HG03469 (cell line): ENCODE data around the gene XCL1.

Experiments used
- ATAC-seq: cut with Tn5 transposase; IDR thresholded peaks from one replicate; pipeline ENCODE4 v1.9.1; 2021; ENCODE audit warnings: mild to moderate bottlenecking, moderate library complexity, moderate number of reproducible peaks; ENCODE audit not compliant: unreplicated experiment

The XCL1 gene

GRCh38 chr1:168603501-168604110 lies 27.2 kb downstream of the XCL1 start:
- no peak for ATAC-seq

DNA sequence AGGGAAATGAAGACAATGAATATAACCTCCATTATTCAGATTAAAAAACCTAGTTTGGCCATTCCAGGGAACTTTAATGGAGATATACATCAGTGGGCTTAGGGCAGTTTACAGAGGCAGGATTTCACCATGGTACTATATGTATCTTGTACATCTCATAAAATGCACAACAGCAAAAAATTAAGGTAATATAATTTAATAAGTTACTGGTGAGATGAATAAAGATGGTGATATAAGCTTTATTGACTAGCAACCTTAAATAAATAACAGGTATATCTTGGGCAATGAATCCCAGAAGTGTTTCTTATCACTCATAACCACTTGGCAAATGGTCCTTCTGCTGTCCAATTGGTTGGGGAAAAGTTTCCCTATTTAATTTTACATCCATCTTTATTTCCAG lies 29.0 kb downstream of the XCL1 start:
- no peak for ATAC-seq

GRCh38 chr1:168606096-168606495 lies 29.7 kb downstream of the XCL1 start:
- no peak for ATAC-seq

- no peak for ATAC-seq
These were observed 31.5 kb downstream of the XCL1 start for GRCh38 chr1:168607872-168608428.

GRCh38 chr1:168608796-168609715 lies 32.7 kb downstream of the XCL1 start:
- ATAC-seq, result no peak

GRCh38 chr1:168609741-168610510 lies 33.5 kb downstream of the XCL1 start:
- no peak for ATAC-seq

DNA sequence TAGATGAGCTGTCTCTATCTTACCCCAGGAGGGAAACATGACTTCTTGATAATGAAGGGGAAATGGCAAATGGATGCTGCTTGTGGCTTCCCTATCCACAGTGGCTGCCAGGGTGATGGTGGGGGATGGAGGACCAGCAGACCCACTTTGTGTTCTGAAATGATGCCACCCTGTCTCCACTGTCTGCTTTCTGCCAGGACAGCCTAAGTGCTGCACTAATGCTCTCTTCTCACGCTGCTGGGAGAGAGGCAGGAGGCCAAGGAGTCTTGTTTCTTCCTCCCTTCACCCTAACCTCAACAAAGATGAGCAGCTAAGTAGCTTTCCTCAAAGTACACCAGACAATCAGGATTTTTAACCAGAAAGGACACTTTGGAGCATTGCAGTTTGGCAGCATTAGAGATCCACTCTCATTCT lies 36.6 kb downstream of the XCL1 start:
- ATAC-seq, result no peak

DNA sequence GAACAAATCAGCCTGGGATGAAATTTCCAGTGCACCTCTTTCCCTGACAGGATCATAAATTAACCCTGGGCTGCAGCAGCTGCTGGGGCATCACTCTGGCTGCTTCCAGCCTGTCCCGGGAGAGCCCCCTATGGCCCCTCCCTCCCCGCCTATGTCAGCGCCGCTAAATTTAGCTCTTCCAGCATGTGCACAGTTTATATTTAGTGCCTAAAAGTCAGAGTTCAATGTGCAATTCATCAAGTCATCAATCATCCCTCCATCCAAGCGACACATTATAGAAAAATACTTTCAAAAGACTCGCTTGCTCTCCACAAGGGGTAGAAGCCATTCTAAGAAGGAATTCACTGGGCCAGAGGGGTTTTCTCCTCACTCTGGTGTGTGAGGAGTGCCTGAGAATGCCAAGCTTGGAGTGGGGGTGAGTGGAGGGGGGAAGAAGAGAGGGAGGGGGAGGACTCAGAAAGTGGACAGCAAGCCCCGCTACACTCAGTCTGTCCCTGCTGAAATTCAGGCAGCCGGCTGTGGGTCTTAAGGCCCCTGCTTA lies 37.4 kb downstream of the XCL1 start:
- ATAC-seq, result no peak

DNA sequence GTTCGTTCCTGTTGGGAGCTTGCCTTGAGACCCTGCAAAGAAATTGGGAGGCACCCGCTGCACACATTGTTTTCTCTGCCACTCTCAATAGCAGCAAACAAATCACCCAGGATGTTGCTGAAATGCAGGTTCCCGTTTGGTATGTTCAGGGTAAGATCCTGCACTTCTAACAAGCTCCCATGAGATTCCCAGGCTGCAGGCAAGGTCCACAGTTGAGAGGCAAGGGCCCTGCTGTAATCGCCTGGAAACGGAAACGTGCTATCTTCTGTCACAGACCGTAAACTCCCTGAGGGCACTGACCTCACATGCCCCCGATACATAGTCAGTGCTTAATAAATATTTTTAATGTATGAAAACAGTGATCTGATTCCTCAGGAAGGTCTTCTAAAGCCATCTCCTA lies 37.8 kb downstream of the XCL1 start:
- no peak for ATAC-seq

- ATAC-seq, result no peak
These were observed 39.6 kb downstream of the XCL1 start for GRCh38 chr1:168615965-168616364.

- no peak for ATAC-seq
These were observed 41.8 kb downstream of the XCL1 start for GRCh38 chr1:168617974-168618750.

- ATAC-seq, result no peak
These were observed 42.5 kb downstream of the XCL1 start for GRCh38 chr1:168618886-168619285.

DNA sequence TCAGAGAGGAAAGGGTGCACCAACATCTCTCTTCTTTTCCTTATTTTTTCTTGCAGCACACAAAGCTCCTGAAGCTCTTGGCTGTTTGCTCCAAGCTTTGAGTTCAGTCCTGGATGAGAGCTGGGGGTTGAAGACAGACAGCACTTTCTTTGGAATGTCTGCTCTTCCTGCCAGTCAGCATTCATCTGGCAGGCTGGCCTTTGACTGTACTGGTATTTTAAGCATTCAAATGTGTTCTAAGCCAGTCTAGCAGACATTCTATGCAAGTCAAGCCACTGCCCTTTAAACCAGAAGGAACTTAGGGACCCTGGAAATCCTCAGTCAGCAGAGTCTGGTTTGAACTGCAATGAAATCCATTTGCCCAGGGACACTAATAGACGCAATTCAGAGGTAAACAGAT lies 45.0 kb downstream of the XCL1 start:
- no peak for ATAC-seq

DNA sequence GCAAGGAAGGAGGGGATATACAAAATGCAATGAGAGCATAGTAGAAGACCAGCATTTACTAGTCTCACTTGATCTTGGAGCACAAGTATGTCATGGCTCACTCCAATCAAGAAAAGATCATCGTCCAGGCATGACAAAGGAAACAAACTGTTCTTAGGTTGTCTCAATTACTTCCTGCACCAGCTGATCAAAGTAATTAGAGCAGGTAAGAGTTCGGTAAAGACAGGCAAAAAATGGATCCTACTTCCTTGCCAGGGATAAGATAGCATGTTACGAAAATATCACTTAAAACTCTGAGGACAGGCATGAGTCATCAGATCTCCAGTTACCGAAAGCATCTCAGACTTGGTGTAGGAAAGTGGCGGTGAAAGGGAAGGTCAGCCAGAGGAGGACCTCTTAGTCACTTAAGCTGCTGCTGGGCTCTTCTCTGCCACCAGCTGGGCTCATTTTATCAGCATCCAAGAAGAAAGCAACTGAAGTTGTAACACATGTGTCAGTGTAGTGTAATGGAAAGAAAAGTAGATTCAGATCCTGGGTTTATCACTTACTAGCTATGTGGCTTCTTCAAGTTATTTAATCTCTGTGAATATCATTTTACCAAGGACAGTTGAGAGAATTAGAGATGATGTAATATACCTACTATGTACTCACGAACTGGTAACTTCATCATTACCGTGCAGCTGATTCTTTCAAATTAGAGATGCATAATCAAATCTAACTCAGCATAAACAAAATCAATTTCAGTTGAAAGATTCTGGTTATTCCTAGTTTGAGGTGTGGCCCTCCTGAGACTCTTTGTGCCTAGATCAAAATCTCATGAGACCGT lies 46.8 kb downstream of the XCL1 start:
- ATAC-seq, result no peak

DNA sequence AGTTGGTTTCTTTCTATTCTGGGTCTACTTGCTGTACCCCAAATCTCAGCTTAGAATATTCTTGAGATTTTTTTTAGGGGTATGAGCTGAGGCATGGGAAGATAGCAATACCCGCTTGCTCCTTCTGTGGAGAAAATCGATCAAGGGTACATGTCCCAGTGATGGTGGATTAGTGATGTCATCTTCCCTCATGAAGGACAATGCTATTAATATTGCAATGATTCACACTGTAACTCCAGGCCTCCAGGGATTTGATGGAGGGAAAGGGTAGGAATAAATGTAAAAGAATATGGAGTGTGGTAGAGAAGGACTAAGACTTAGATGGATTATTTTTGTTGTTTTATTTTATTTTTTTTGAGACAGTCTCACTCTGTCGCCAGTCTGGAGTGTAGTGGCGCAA lies 47.4 kb downstream of the XCL1 start:
- ATAC-seq, result no peak

- no peak for ATAC-seq
These were observed 49.9 kb downstream of the XCL1 start for GRCh38 chr1:168626326-168626725.

GRCh38 chr1:168627370-168627769 lies 51.0 kb downstream of the XCL1 start:
- ATAC-seq, result no peak

DNA sequence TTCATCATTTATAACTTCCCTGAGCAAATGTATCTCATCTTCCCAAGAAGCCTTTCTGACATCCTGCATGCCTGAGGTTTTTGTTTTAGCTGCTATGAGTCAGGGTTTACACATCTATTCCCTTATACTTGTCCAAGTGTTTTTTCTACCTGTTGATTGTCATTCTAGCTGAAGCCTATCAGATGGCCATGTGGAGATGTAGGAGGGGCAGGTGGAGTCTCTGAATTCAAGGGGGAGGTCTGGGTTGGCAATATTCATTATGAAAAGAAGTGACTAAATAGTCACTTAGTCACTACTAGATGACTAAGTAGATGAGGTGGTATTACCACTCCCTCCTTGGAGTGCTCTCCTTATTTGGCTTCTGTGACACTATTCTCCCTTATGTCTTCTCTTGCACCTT lies 52.4 kb downstream of the XCL1 start:
- no peak for ATAC-seq

GRCh38 chr1:168629466-168629865 lies 53.1 kb downstream of the XCL1 start:
- no peak for ATAC-seq
